B cell (primary cell): Measurements from ENCODE around the gene STS. TPM values are rescaled to one million over a fixed set of nuclear protein-coding genes. Genes with fewer than 3 reads are reported as not detected.
A peak's percentile ranks its signal among the peaks of the same experiment; 100 is the strongest.

Source experiments
- ATAC-seq: fragments of 200-7000 bp; cut with Tn5 transposase; one replicate; pipeline ENCODE4 v1.10.0; 2021; ENCODE audit warnings: low read depth, mild to moderate bottlenecking, moderate number of reproducible peaks, moderate library complexity
- CTCF ChIA-PET: fragments of 350-600 bp; sonication (Branson Sonifier 250); formaldehyde crosslinking; loops from one replicate; lab custom pipeline; 2021; ENCODE audit warnings: antibody characterized with exemption, inconsistent platforms; lab: Charles Lee
- POLR2A ChIA-PET: fragments of 350-600 bp; sonication (Branson Sonifier 250); formaldehyde crosslinking; loops from one replicate; lab custom pipeline; 2021; ENCODE audit warnings: antibody characterized with exemption; lab: Charles Lee
- DNase-seq: peaks from one replicate; pipeline ENCODE4 v3.0.0; 2013
- H2AFZ ChIP-seq: 2 replicates; pipeline ENCODE4 v1.6.1; 2012; ENCODE audit warnings: mild to moderate bottlenecking, low read depth, low read length; ENCODE audit not compliant: insufficient read depth, poor library complexity, severe bottlenecking
- H3K27ac ChIP-seq, 2 donors: 1 replicate in 1 of 2; 2 replicates in 1 of 2; pipeline ENCODE4 v1.5.1; 2012 to 2013; ENCODE audit warnings: low read length in 2 of 2, mild to moderate bottlenecking in 2 of 2, moderate library complexity in 1 of 2
- H3K27me3 ChIP-seq, 4 experiments: fragments of 200-600 bp in 1 of 4; sonication (generic) in 1 of 4; replicated peaks in 1 of 4; 1 replicate in 2 of 4; 2 replicates in 2 of 4; pipeline versions ENCODE4 v1.6.1 to v1.7.0; 2013 to 2016; ENCODE audit warnings: low read length in 3 of 4, mild to moderate bottlenecking in 2 of 4, mixed read lengths in 1 of 4, moderate library complexity in 1 of 4; ENCODE audit not compliant: insufficient read depth in 4 of 4, control insufficient read depth in 3 of 4; ENCODE audit errors: control extremely low read depth in 1 of 4
- H3K36me3 ChIP-seq, 2 experiments: replicated peaks in 1 of 2; 1 replicate in 1 of 2; 2 replicates in 1 of 2; pipeline versions ENCODE4 v1.6.1 to v1.7.1; 2013; ENCODE audit warnings: low read length in 1 of 2; ENCODE audit not compliant: insufficient read depth in 2 of 2, control insufficient read depth in 1 of 2; ENCODE audit errors: control extremely low read depth in 1 of 2, extremely low read depth in 1 of 2
- H3K4me1 ChIP-seq, 2 donors: fragments of 200-600 bp in 1 of 2; sonication (generic) in 1 of 2; 1 replicate in 1 of 2; 2 replicates in 1 of 2; pipeline versions ENCODE4 v1.5.1 to v1.6.1; 2013 to 2017; ENCODE audit warnings: low read length in 2 of 2; ENCODE audit not compliant: control insufficient read depth in 2 of 2, insufficient read depth in 2 of 2
- H3K4me2 ChIP-seq: replicated peaks from 2 replicates; pipeline ENCODE3; 2012; ENCODE audit warnings: mild to moderate bottlenecking, low read depth, low read length; ENCODE audit not compliant: poor library complexity, severe bottlenecking
- H3K4me3 ChIP-seq, 5 experiments: fragments of 200-600 bp in 1 of 5; sonication (generic) in 1 of 5; 1 replicate in 3 of 5; 2 replicates in 2 of 5; pipeline versions ENCODE4 v1.5.1 to v1.7.0; 2011 to 2016; ENCODE audit warnings: low read length in 4 of 5, mild to moderate bottlenecking in 4 of 5, low read depth in 2 of 5, control low read depth in 1 of 5, moderate library complexity in 1 of 5; ENCODE audit not compliant: insufficient read depth in 1 of 5; ENCODE audit errors: control extremely low read depth in 1 of 5, extremely low read depth in 1 of 5
- H3K79me2 ChIP-seq: fragments of 200-600 bp; sonication (generic); one replicate; pipeline ENCODE4 v1.6.0; 2016; ENCODE audit warnings: low read length; ENCODE audit not compliant: control insufficient read depth, insufficient read depth
- H3K9ac ChIP-seq: fragments of 200-600 bp; sonication (generic); 2 replicates; pipeline ENCODE4 v1.6.1; 2017; ENCODE audit warnings: mild to moderate bottlenecking, low read length, moderate library complexity
- H3K9me3 ChIP-seq, 3 donors: one replicate each; pipeline versions ENCODE4 v1.6.1 to v1.7.1; 2013; ENCODE audit warnings: low read length in 2 of 3; ENCODE audit not compliant: control insufficient read depth in 2 of 3, insufficient read depth in 1 of 3; ENCODE audit errors: control extremely low read depth in 1 of 3
- H4K20me1 ChIP-seq: 2 replicates; pipeline ENCODE4 v1.6.0; 2012; ENCODE audit warnings: mild to moderate bottlenecking, low read length; ENCODE audit not compliant: insufficient read depth, control insufficient read depth, poor library complexity, severe bottlenecking
- H3K27ac Mint-ChIP-seq: one replicate; pipeline ENCODE4 v1.8.0; 2021; ENCODE audit warnings: mixed read lengths
- H3K27me3 Mint-ChIP-seq: one replicate; pipeline ENCODE4 v1.8.0; 2021; ENCODE audit warnings: mixed read lengths
- H3K4me1 Mint-ChIP-seq: one replicate; pipeline ENCODE4 v1.8.0; 2021; ENCODE audit warnings: mixed read lengths
- H3K4me3 Mint-ChIP-seq: one replicate; pipeline ENCODE4 v1.8.0; 2021; ENCODE audit warnings: mixed read lengths
- H3K9me3 Mint-ChIP-seq: one replicate; pipeline ENCODE4 v1.8.0; 2022; ENCODE audit warnings: mixed read lengths; ENCODE audit not compliant: insufficient read depth
- CTCF ChIP-seq: fragments of 200-600 bp; IDR thresholded peaks from one replicate; pipeline ENCODE4 v1.8.0; 2022; ENCODE audit warnings: antibody characterized with exemption, mild to moderate bottlenecking
- EZH2 ChIP-seq: IDR thresholded peaks from 2 replicates; pipeline ENCODE4 v1.6.1; 2012; ENCODE audit warnings: borderline replicate concordance, low read depth, mild to moderate bottlenecking, moderate library complexity, low read length; ENCODE audit not compliant: insufficient read depth, poor library complexity, severe bottlenecking
- WGBS: methylation state at CpG from one replicate; pipeline ENCODE4 v1.1.5; 2013; ENCODE audit warnings: missing lambda C conversion rate; ENCODE audit not compliant: insufficient coverage; 5-methylcytosine and 5-hydroxymethylcytosine counted together
- intact Hi-C: fragments of 100-400 bp; cut with micrococcal nuclease; formaldehyde crosslinking; loops from one replicate; pipeline ENCODE4 v1.10.0; 2022
- polyA plus RNA-seq: library from polyadenylated mRNA; depleted of rRNA; stranded (reverse); fragments of >200 nt; gene quantifications from 2 replicates; pipeline ENCODE4 v1.2.3, GENCODE V29; 2012
- total RNA-seq, 2 donors: library from RNA; stranded (reverse); fragments of 120-200 nt in 1 of 2; gene quantifications; 1 replicate in 1 of 2; 2 replicates in 1 of 2; pipeline versions ENCODE4 v1.2.3 to v1.2.4, GENCODE V29; 2013 to 2022

The STS gene
- total and polyA plus RNA-seq, 2 donors (not counting 1 experiment from before 2014, with no cell fraction given) = 1.9 to 2.9 TPM

- H3K4me1 Mint-ChIP-seq = peaks cover 40% of the 10 kb centered on the region
- ChIA-PET CTCF (no interaction called here), POLR2A (no interaction called here)
- Histone ChIP-seq H3K4me2 (no peak overlapping the region), H3K4me1 (peaks cover 32 to 38% of the 10 kb centered on the region in 2 donors), H4K20me1 (no peaks in the 10 kb centered on the region), H3K9ac (no peak overlapping the region), H3K79me2 (peaks cover 42% of the 10 kb centered on the region), H3K4me3 (no peak overlapping the region), H3K36me3 (peaks cover 0 to 7% of the 10 kb centered on the region in 2 experiments), H2AFZ (no peak overlapping the region), H3K9me3 (no peaks in the 10 kb centered on the region), H3K27me3 (no peaks in the 10 kb centered on the region), H3K27ac (no peak overlapping the region)
- DNase-seq (no peak), ATAC-seq (no peak)
- H3K27ac Mint-ChIP-seq = no peak overlapping the region
- H3K27me3 Mint-ChIP-seq = no peaks in the 10 kb centered on the region
- whole genome bisulfite sequencing = 72% methylated on average over 3 of the region's 5 CpGs
- intact Hi-C loops = no loop called here
- no peaks in the 10 kb centered on the region for H3K9me3 Mint-ChIP-seq
- no peak overlapping the region for H3K4me3 Mint-ChIP-seq
- no peak for TF ChIP-seq EZH2
- no peak for TF ChIP-seq CTCF
Observed at GRCh38 chrX:7108030-7108429, 39.5 kb upstream of the STS start.

- peak overlapping the region; percentile 40 for H3K9ac ChIP-seq
- ATAC-seq = no peak
Observed at GRCh38 chrX:7109049-7109531, 38.4 kb upstream of the STS start.

More at GRCh38 chrX:7109049-7109531, 38.4 kb upstream of the STS start:
- TF ChIP-seq CTCF = no peak
- no peak for TF ChIP-seq EZH2
- no peak for DNase-seq
- no peaks in the 10 kb centered on the region for H3K27me3 Mint-ChIP-seq
- no peaks in the 10 kb centered on the region for H3K9me3 ChIP-seq
- peak overlapping the region; percentile 59 for H3K4me2 ChIP-seq
- peak overlapping the region; percentile 58 for H2AFZ ChIP-seq
- CTCF ChIA-PET = interaction anchor here (0.7 kb wide), 1 partner anchor 82 kb away, joined by 3 read pairs; no protein-coding TSS in a partner anchor
- peaks cover 38% of the 10 kb centered on the region for H3K4me1 Mint-ChIP-seq
- H3K27ac ChIP-seq = peak overlapping the region in 1 of 2 donors; percentile 51
- H3K27me3 ChIP-seq = no peaks in the 10 kb centered on the region
- WGBS = no CpG with 5 or more reads among the region's 11 CpGs
- H3K36me3 ChIP-seq = peaks cover 0 to 7% of the 10 kb centered on the region in 2 experiments
- H3K27ac Mint-ChIP-seq = peak overlapping the region; percentile 81
- intact Hi-C loops = no loop called here
- H3K4me1 ChIP-seq = peaks cover 32 to 38% of the 10 kb centered on the region in 2 donors
- peaks cover 45% of the 10 kb centered on the region for H3K79me2 ChIP-seq
- H3K4me3 ChIP-seq = peak overlapping the region in 3 of 5 experiments; percentile 23 to 51 (median 28)
- H4K20me1 ChIP-seq = no peaks in the 10 kb centered on the region
- no peaks in the 10 kb centered on the region for H3K9me3 Mint-ChIP-seq
- POLR2A ChIA-PET = no interaction called here
- H3K4me3 Mint-ChIP-seq = peak overlapping the region; percentile 79
